DND-41 (cell line): ENCODE data around the gene BMP7.

Experiments used
- CTCF ChIP-seq: IDR thresholded peaks from 2 replicates; pipeline ENCODE4 v1.5.1; 2012; ENCODE audit warnings: borderline replicate concordance, low read length, moderate library complexity, mild to moderate bottlenecking; ENCODE audit not compliant: poor library complexity, severe bottlenecking; ENCODE audit errors: extremely low read depth
- EZH2 ChIP-seq: IDR thresholded peaks from 3 replicates; pipeline ENCODE4 v1.6.1; 2012; ENCODE audit warnings: borderline replicate concordance, low read depth, mild to moderate bottlenecking, moderate library complexity, low read length, inconsistent platforms; ENCODE audit not compliant: severe bottlenecking

GRCh38 chr20:57313230-57313629 lies 46.8 kb upstream of the BMP7 start:
- TF ChIP-seq CTCF (no peak), EZH2 (no peak)
